Breast epithelium (tissue), 3 donors: ENCODE data around the gene NR3C1.

ENCODE experiments used
- POLR2A ChIP-seq: fragments of 450-650 bp; IDR thresholded peaks from one replicate; pipeline ENCODE4 v1.6.1; 2016; ENCODE audit warnings: antibody characterized with exemption, mild to moderate bottlenecking, moderate library complexity
- TF ChIP-seq, protein P1 (sequence below), 3 donors: fragments of 450-650 bp; IDR thresholded peaks; one replicate each; pipeline ENCODE4 v1.5.1; 2016 to 2017; ENCODE audit warnings: antibody characterized with exemption in 3 of 3, mild to moderate bottlenecking in 3 of 3, moderate library complexity in 3 of 3

DNA sequence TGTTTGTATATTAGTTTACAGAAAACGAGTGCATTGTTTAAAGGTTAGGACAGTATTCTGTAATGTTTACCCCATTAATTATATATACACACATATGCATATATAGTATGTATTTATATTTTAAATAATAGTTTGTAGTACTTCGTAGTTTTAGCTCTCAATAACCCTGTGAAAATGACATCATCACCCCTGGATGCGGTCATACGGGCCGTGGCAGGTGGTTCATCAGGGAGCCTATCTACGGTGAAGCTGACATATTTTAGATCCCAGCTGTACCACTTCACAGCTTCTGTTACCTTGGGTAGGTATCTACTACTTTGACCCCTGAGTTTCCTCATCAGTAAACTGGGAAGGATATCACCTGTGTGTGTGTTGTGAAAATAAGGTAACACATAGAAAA, 87.1 kb downstream of the NR3C1 start:
- TF ChIP-seq, protein P1, sequence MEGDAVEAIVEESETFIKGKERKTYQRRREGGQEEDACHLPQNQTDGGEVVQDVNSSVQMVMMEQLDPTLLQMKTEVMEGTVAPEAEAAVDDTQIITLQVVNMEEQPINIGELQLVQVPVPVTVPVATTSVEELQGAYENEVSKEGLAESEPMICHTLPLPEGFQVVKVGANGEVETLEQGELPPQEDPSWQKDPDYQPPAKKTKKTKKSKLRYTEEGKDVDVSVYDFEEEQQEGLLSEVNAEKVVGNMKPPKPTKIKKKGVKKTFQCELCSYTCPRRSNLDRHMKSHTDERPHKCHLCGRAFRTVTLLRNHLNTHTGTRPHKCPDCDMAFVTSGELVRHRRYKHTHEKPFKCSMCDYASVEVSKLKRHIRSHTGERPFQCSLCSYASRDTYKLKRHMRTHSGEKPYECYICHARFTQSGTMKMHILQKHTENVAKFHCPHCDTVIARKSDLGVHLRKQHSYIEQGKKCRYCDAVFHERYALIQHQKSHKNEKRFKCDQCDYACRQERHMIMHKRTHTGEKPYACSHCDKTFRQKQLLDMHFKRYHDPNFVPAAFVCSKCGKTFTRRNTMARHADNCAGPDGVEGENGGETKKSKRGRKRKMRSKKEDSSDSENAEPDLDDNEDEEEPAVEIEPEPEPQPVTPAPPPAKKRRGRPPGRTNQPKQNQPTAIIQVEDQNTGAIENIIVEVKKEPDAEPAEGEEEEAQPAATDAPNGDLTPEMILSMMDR (IDR thresholded peaks at IDR 0.05) = no peak
- no peak for TF ChIP-seq POLR2A
